ENCODE results near the gene AOPEP. TPM values are rescaled to one million over a fixed set of nuclear protein-coding genes. Genes with fewer than 3 reads are reported as not detected.

AOPEP gene
- total RNA-seq, 1 experiment from 2014 or later = 36.4 TPM

DNA sequence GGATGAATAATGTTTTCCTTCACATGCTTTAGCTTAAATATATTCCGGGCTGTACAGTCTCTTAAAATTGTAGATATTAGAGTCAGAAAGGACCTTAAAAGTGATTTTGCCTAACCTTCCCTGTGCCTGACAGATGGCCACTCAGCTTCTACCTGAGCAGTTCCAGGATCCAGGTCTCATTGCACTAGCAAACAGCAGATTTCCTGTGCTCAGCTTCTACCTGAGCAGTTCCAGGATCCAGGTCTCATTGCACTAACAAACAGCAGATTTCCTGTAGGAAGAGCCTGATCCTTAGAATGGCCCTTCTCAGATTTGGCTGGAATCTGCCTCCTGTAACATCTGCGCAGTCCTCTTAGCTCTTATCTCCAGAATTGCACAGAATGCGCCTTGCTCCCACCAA, 219.8 kb downstream of the AOPEP start:
- BruUV-seq (replicated peaks) = no TSS peak
- Histone ChIP-seq H3K36me3 (ENCODE audit: control insufficient read depth, insufficient read depth, low read length) (no peaks in the 10 kb centered on the region), H3K27me3 (ENCODE audit: control insufficient read depth, insufficient read depth, low read length) (no peaks in the 10 kb centered on the region), H3K9me3 (ENCODE audit: control insufficient read depth, insufficient read depth, low read depth, low read length) (no peaks in the 10 kb centered on the region), H3K4me1 (ENCODE audit: control insufficient read depth, insufficient read depth, low read length) (peaks cover 10% of the 10 kb centered on the region), H3K4me3 (ENCODE audit: low read depth in 2 of 2, low read length in 2 of 2) (no peak overlapping the region), H3K27ac (ENCODE audit: low read length) (peak overlapping the region; percentile 48; the same call in 1 of the 2 replicates)
- CTCF ChIA-PET = no interaction called here
- POLR2A ChIA-PET = no interaction called here
- intact Hi-C loops (cut with micrococcal nuclease; ENCODE audit: unreplicated experiment) (no loop called here), in situ Hi-C loops (cut with HindIII; ENCODE audit: low pct_unique_long_range_greater_than_20kb, low sequenced_read_pairs) (no loop called here)
- ATAC-seq (no peak), DNase-seq (ENCODE audit: low read depth, low spot score) (no peak)
- TF ChIP-seq, protein P1, sequence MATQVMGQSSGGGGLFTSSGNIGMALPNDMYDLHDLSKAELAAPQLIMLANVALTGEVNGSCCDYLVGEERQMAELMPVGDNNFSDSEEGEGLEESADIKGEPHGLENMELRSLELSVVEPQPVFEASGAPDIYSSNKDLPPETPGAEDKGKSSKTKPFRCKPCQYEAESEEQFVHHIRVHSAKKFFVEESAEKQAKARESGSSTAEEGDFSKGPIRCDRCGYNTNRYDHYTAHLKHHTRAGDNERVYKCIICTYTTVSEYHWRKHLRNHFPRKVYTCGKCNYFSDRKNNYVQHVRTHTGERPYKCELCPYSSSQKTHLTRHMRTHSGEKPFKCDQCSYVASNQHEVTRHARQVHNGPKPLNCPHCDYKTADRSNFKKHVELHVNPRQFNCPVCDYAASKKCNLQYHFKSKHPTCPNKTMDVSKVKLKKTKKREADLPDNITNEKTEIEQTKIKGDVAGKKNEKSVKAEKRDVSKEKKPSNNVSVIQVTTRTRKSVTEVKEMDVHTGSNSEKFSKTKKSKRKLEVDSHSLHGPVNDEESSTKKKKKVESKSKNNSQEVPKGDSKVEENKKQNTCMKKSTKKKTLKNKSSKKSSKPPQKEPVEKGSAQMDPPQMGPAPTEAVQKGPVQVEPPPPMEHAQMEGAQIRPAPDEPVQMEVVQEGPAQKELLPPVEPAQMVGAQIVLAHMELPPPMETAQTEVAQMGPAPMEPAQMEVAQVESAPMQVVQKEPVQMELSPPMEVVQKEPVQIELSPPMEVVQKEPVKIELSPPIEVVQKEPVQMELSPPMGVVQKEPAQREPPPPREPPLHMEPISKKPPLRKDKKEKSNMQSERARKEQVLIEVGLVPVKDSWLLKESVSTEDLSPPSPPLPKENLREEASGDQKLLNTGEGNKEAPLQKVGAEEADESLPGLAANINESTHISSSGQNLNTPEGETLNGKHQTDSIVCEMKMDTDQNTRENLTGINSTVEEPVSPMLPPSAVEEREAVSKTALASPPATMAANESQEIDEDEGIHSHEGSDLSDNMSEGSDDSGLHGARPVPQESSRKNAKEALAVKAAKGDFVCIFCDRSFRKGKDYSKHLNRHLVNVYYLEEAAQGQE (IDR thresholded peaks at IDR 0.05; ENCODE audit: insufficient read depth in 1 of 2, low read depth in 2 of 2, low read length in 1 of 2) = no peak
- TF ChIP-seq SIN3A (IDR thresholded peaks at IDR 0.05; ENCODE audit: borderline replicate concordance, insufficient read depth, low read depth, low read length) (no peak), POLR2AphosphoS5 (IDR thresholded peaks at IDR 0.05; ENCODE audit: low read depth, low read length) (no peak), TCF7L2 (IDR thresholded peaks at IDR 0.05; ENCODE audit: low read depth, low read length) (no peak)
- TF ChIP-seq, protein P2, sequence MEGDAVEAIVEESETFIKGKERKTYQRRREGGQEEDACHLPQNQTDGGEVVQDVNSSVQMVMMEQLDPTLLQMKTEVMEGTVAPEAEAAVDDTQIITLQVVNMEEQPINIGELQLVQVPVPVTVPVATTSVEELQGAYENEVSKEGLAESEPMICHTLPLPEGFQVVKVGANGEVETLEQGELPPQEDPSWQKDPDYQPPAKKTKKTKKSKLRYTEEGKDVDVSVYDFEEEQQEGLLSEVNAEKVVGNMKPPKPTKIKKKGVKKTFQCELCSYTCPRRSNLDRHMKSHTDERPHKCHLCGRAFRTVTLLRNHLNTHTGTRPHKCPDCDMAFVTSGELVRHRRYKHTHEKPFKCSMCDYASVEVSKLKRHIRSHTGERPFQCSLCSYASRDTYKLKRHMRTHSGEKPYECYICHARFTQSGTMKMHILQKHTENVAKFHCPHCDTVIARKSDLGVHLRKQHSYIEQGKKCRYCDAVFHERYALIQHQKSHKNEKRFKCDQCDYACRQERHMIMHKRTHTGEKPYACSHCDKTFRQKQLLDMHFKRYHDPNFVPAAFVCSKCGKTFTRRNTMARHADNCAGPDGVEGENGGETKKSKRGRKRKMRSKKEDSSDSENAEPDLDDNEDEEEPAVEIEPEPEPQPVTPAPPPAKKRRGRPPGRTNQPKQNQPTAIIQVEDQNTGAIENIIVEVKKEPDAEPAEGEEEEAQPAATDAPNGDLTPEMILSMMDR (IDR thresholded peaks at IDR 0.05) = no peak

DNA sequence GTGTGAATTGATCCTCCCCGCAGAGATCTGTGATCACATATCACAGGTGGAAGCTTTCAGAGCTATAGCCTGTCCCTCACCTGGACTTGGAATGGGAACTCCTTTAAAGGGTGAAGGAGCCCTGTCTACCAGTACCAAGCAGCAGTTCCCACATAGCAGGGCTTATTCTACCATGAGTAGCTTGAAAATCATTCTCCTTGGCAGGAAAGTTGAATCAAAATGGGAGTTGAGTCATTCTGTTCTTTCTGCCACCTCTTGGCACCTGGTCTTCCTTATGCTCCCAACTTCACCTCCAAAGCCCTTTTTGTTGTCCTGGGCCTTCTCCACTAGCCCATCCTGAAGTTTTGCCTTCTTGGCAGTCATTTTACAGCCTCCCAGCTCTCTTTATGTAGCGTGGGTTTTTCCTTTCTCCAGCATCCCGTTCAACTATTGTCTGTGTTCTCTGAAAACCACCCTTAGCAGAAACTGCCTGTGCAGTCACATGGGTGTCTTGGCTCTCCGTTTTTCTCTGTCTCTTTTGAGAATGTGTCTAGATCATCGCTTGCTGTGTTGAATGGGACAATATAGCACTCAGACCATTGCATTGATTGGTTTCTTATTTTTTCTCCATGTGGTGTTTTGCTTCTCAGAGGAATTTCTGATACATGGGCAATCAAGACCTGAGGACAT, 222.2 kb downstream of the AOPEP start:
- in situ Hi-C loops (cut with HindIII; ENCODE audit: low pct_unique_long_range_greater_than_20kb, low sequenced_read_pairs) = no loop called here
- intact Hi-C loops (cut with micrococcal nuclease; ENCODE audit: unreplicated experiment) = no loop called here
- H3K4me1 ChIP-seq (ENCODE audit: control insufficient read depth, insufficient read depth, low read length) = peaks cover 16% of the 10 kb centered on the region
- H3K27me3 ChIP-seq (ENCODE audit: control insufficient read depth, insufficient read depth, low read length) = no peaks in the 10 kb centered on the region
- CTCF ChIA-PET = no interaction called here
- no peaks in the 10 kb centered on the region for H3K9me3 ChIP-seq (ENCODE audit: control insufficient read depth, insufficient read depth, low read depth, low read length)
- H3K4me3 ChIP-seq (ENCODE audit: low read depth in 2 of 2, low read length in 2 of 2) = no peak overlapping the region
- no peak overlapping the region for H3K27ac ChIP-seq (ENCODE audit: low read length)
- POLR2A ChIA-PET = no interaction called here
- no peak for DNase-seq (ENCODE audit: low read depth, low spot score)
- no peaks in the 10 kb centered on the region for H3K36me3 ChIP-seq (ENCODE audit: control insufficient read depth, insufficient read depth, low read length)
- no peak for ATAC-seq
- TF ChIP-seq, protein P1 (IDR thresholded peaks at IDR 0.05; ENCODE audit: insufficient read depth in 1 of 2, low read depth in 2 of 2, low read length in 1 of 2) = no peak
- TF ChIP-seq TCF7L2 (IDR thresholded peaks at IDR 0.05; ENCODE audit: low read depth, low read length) (no peak), SIN3A (IDR thresholded peaks at IDR 0.05; ENCODE audit: borderline replicate concordance, insufficient read depth, low read depth, low read length) (no peak), POLR2AphosphoS5 (IDR thresholded peaks at IDR 0.05; ENCODE audit: low read depth, low read length) (no peak)
- TF ChIP-seq, protein P2 (IDR thresholded peaks at IDR 0.05) = no peak
- no TSS peak for BruUV-seq (replicated peaks)

Data from Panc1 (cell line).